DND-41 (cell line): ENCODE measurements around the gene RBFOX1.

Experiments
- CTCF ChIP-seq: IDR thresholded peaks from 2 replicates; pipeline ENCODE4 v1.5.1; 2012; ENCODE audit warnings: borderline replicate concordance, low read length, moderate library complexity, mild to moderate bottlenecking; ENCODE audit not compliant: poor library complexity, severe bottlenecking; ENCODE audit errors: extremely low read depth
- EZH2 ChIP-seq: IDR thresholded peaks from 3 replicates; pipeline ENCODE4 v1.6.1; 2012; ENCODE audit warnings: borderline replicate concordance, low read depth, mild to moderate bottlenecking, moderate library complexity, low read length, inconsistent platforms; ENCODE audit not compliant: severe bottlenecking

GRCh38 chr16:7422036-7422888, 89.6 kb downstream of the RBFOX1 start:
- TF ChIP-seq CTCF (no peak), EZH2 (no peak)
